Neural cell (in vitro differentiated cells): Measurements from ENCODE around the gene AGK. TPM values are rescaled to one million over a fixed set of nuclear protein-coding genes. Genes with fewer than 3 reads are reported as not detected.

Source experiments
- H2AFZ ChIP-seq: fragments of 200-600, 300-800 bp; sonication (generic), shearing (Covaris generic); 2 replicates; pipeline ENCODE4 v1.6.0; 2014; ENCODE audit warnings: low read depth, mild to moderate bottlenecking, antibody characterized with exemption, low read length, moderate library complexity
- H3F3A ChIP-seq: fragments of 200-600 bp; shearing (Covaris generic); 2 replicates; pipeline ENCODE4 v1.6.1; 2016; ENCODE audit warnings: mild to moderate bottlenecking, moderate library complexity, mixed read lengths, antibody characterized with exemption, low read length; ENCODE audit not compliant: insufficient read depth, poor library complexity, severe bottlenecking
- H3K27ac ChIP-seq: fragments of 200-600, 300-800 bp; sonication (generic), shearing (Covaris generic); 2 replicates; pipeline ENCODE4 v1.5.1; 2014; ENCODE audit warnings: mild to moderate bottlenecking, low read length, moderate library complexity
- H3K27me3 ChIP-seq: fragments of 300-800, 200-600 bp; sonication (generic), shearing (Covaris generic); 2 replicates; pipeline ENCODE4 v1.6.0; 2014; ENCODE audit warnings: mild to moderate bottlenecking, low read depth, low read length, moderate library complexity; ENCODE audit not compliant: insufficient read depth
- H3K36me3 ChIP-seq: fragments of 300-800, 200-600 bp; sonication (generic), shearing (Covaris generic); 2 replicates; pipeline ENCODE4 v1.5.1; 2014; ENCODE audit warnings: mild to moderate bottlenecking, antibody characterized with exemption, low read length, moderate library complexity; ENCODE audit not compliant: insufficient read depth
- H3K4me2 ChIP-seq: fragments of 300-800, 200-600 bp; sonication (generic), shearing (Covaris generic); 2 replicates; pipeline ENCODE4 v1.6.0; 2014; ENCODE audit warnings: mild to moderate bottlenecking, low read length
- H3K4me3 ChIP-seq: fragments of 300-800, 200-600 bp; sonication (generic), shearing (Covaris generic); 2 replicates; pipeline ENCODE4 v1.5.1; 2014; ENCODE audit warnings: mild to moderate bottlenecking, low read length, moderate library complexity
- H3K79me2 ChIP-seq: fragments of 200-600 bp; shearing (Covaris generic); replicated peaks from 2 replicates; pipeline ENCODE4 v1.6.0; 2014; ENCODE audit warnings: mild to moderate bottlenecking, low read length, moderate library complexity; ENCODE audit not compliant: insufficient read depth
- H3K9ac ChIP-seq: fragments of 300-800, 200-600 bp; sonication (generic), shearing (Covaris generic); 2 replicates; pipeline ENCODE4 v1.6.1; 2016; ENCODE audit warnings: mild to moderate bottlenecking, low read length, mixed read lengths
- H3K9me2 ChIP-seq: fragments of 200-600 bp; shearing (Covaris generic); 2 replicates; pipeline ENCODE4 v1.6.1; 2016; ENCODE audit warnings: mild to moderate bottlenecking, low read length, mixed read lengths; ENCODE audit not compliant: insufficient read depth
- H3K9me3 ChIP-seq: fragments of 200-600, 300-800 bp; sonication (generic), shearing (Covaris generic); 2 replicates; pipeline ENCODE4 v1.6.1; 2016; ENCODE audit warnings: mild to moderate bottlenecking, mixed run types, low read length, moderate library complexity, mixed read lengths
- H4K20me1 ChIP-seq: fragments of 200-600 bp; shearing (Covaris generic); 2 replicates; pipeline ENCODE4 v1.6.1; 2016; ENCODE audit warnings: mild to moderate bottlenecking, mixed run types; ENCODE audit not compliant: insufficient read depth
- EP300 ChIP-seq: fragments of 450-650 bp; conservative IDR thresholded peaks from 2 replicates; pipeline ENCODE4 v1.6.1; 2014; ENCODE audit warnings: antibody characterized with exemption, mild to moderate bottlenecking, moderate library complexity; ENCODE audit not compliant: poor library complexity, severe bottlenecking
- EZH2 ChIP-seq: fragments of 200-600, 300-800 bp; shearing (Covaris generic), sonication (generic); IDR thresholded peaks from 2 replicates; pipeline ENCODE4 v1.6.1; 2014; ENCODE audit warnings: antibody characterized with exemption, low read length, borderline replicate concordance, mild to moderate bottlenecking; ENCODE audit not compliant: insufficient read depth, poor library complexity, severe bottlenecking
- MXI1 ChIP-seq: fragments of 450-650 bp; conservative IDR thresholded peaks from 2 replicates; pipeline ENCODE4 v1.6.1; 2014; ENCODE audit warnings: antibody characterized with exemption, mild to moderate bottlenecking; ENCODE audit not compliant: poor library complexity, severe bottlenecking
- POLR2AphosphoS5 ChIP-seq: IDR thresholded peaks from 2 replicates; pipeline ENCODE4 v1.6.1; 2012
- RAD21 ChIP-seq: fragments of 450-650 bp; conservative IDR thresholded peaks from 2 replicates; pipeline ENCODE4 v1.6.1; 2014; ENCODE audit warnings: antibody characterized with exemption, mild to moderate bottlenecking, moderate library complexity
- SMC3 ChIP-seq: fragments of 450-650 bp; conservative IDR thresholded peaks from 2 replicates; pipeline ENCODE4 v1.6.1; 2014; ENCODE audit warnings: antibody characterized with exemption, mild to moderate bottlenecking, moderate library complexity; ENCODE audit not compliant: poor library complexity
- TAF1 ChIP-seq: IDR thresholded peaks from 2 replicates; pipeline ENCODE4 v1.6.1; 2012; ENCODE audit warnings: low read depth
- polyA plus RNA-seq: library from polyadenylated mRNA; depleted of rRNA; stranded (reverse); fragments of >200 nt; gene quantifications from 2 replicates; pipeline ENCODE4 v1.2.3, GENCODE V29; 2014
- TF ChIP-seq, protein P1 (sequence below): fragments of 450-650 bp; IDR thresholded peaks from 2 replicates; pipeline ENCODE4 v1.5.1; 2014; ENCODE audit warnings: antibody characterized with exemption, mild to moderate bottlenecking, moderate library complexity; ENCODE audit not compliant: poor library complexity, severe bottlenecking
- TF ChIP-seq, protein P2 (sequence below): IDR thresholded peaks from 2 replicates; pipeline ENCODE4 v1.6.1; 2012; ENCODE audit warnings: borderline replicate concordance

The AGK gene
- polyA plus RNA-seq, 1 donor from 2014 or later, result 59.8 TPM

DNA sequence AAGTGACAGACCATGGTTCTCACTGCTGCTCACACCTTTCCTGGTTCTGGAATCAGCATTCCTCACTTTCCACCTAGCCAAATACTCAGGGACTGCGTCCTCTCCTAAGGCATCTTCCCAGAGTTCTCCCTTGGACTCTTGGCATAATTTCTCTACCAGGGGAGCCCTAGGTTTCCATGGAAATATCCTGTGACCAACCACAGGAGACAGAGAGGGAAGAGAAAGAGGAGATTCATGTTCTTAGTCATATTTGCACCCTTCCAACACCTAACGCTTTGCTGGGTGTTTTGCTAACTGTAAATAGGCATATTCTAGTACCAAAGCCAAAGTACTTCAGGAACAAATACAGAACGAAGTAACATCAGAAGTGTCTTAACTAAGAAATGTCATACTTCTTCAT is 122.1 kb downstream of the AGK start:
- Histone ChIP-seq H3K9me2 (no peaks in the 10 kb centered on the region), H3K79me2 (no peaks in the 10 kb centered on the region), H3K4me2 (no peak overlapping the region), H3K27ac (no peak overlapping the region), H3K36me3 (peaks cover 8% of the 10 kb centered on the region), H2AFZ (no peak overlapping the region), H3F3A (no peaks in the 10 kb centered on the region), H4K20me1 (no peaks in the 10 kb centered on the region), H3K4me3 (no peak overlapping the region), H3K9me3 (no peaks in the 10 kb centered on the region), H3K9ac (no peak overlapping the region), H3K27me3 (no peaks in the 10 kb centered on the region)
- TF ChIP-seq TAF1, result no peak
- no peak for TF ChIP-seq EZH2
- no peak for TF ChIP-seq SMC3
- TF ChIP-seq, protein P1, sequence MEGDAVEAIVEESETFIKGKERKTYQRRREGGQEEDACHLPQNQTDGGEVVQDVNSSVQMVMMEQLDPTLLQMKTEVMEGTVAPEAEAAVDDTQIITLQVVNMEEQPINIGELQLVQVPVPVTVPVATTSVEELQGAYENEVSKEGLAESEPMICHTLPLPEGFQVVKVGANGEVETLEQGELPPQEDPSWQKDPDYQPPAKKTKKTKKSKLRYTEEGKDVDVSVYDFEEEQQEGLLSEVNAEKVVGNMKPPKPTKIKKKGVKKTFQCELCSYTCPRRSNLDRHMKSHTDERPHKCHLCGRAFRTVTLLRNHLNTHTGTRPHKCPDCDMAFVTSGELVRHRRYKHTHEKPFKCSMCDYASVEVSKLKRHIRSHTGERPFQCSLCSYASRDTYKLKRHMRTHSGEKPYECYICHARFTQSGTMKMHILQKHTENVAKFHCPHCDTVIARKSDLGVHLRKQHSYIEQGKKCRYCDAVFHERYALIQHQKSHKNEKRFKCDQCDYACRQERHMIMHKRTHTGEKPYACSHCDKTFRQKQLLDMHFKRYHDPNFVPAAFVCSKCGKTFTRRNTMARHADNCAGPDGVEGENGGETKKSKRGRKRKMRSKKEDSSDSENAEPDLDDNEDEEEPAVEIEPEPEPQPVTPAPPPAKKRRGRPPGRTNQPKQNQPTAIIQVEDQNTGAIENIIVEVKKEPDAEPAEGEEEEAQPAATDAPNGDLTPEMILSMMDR, result no peak
- no peak for TF ChIP-seq MXI1
- TF ChIP-seq EP300, result no peak
- no peak for TF ChIP-seq POLR2AphosphoS5
- TF ChIP-seq, protein P2, sequence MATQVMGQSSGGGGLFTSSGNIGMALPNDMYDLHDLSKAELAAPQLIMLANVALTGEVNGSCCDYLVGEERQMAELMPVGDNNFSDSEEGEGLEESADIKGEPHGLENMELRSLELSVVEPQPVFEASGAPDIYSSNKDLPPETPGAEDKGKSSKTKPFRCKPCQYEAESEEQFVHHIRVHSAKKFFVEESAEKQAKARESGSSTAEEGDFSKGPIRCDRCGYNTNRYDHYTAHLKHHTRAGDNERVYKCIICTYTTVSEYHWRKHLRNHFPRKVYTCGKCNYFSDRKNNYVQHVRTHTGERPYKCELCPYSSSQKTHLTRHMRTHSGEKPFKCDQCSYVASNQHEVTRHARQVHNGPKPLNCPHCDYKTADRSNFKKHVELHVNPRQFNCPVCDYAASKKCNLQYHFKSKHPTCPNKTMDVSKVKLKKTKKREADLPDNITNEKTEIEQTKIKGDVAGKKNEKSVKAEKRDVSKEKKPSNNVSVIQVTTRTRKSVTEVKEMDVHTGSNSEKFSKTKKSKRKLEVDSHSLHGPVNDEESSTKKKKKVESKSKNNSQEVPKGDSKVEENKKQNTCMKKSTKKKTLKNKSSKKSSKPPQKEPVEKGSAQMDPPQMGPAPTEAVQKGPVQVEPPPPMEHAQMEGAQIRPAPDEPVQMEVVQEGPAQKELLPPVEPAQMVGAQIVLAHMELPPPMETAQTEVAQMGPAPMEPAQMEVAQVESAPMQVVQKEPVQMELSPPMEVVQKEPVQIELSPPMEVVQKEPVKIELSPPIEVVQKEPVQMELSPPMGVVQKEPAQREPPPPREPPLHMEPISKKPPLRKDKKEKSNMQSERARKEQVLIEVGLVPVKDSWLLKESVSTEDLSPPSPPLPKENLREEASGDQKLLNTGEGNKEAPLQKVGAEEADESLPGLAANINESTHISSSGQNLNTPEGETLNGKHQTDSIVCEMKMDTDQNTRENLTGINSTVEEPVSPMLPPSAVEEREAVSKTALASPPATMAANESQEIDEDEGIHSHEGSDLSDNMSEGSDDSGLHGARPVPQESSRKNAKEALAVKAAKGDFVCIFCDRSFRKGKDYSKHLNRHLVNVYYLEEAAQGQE, result no peak
- no peak for TF ChIP-seq RAD21

DNA sequence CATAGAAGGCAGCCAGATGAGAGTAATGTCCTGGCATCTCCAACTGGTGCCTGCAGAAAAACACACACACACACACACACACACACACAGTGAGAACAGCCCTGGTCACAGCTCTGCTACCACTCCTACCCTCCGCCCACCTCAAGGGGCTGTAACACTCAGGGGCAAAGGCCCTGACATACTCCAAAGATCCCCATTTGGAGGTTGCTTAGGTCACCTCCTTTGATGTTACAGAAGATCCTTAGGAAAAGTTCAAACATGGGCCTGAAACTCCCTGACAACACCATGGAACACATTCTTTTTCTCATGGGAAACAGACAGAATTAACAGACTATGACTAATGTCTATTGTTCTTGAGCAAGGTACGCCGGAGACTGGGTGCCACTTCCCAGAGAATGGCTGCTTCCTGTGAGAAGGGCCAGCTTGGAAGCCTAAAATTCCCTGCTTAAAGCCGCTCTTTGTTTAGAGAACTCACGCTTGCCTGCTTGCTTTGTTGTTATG is 123.0 kb downstream of the AGK start:
- Histone ChIP-seq H3K27me3 (no peaks in the 10 kb centered on the region), H3K27ac (no peak overlapping the region), H3K9me3 (no peaks in the 10 kb centered on the region), H3K9me2 (no peaks in the 10 kb centered on the region), H3F3A (no peaks in the 10 kb centered on the region), H3K36me3 (peaks cover 8% of the 10 kb centered on the region), H2AFZ (no peak overlapping the region), H3K9ac (no peak overlapping the region), H3K4me2 (no peak overlapping the region), H4K20me1 (no peaks in the 10 kb centered on the region), H3K79me2 (no peaks in the 10 kb centered on the region), H3K4me3 (no peak overlapping the region)
- no peak for TF ChIP-seq SMC3
- no peak for TF ChIP-seq EZH2
- TF ChIP-seq, protein P1, result no peak
- TF ChIP-seq, protein P2, result no peak
- no peak for TF ChIP-seq MXI1
- no peak for TF ChIP-seq POLR2AphosphoS5
- no peak for TF ChIP-seq RAD21
- TF ChIP-seq TAF1, result no peak
- TF ChIP-seq EP300, result no peak
